ENCODE results near the gene ANKRD9.
"Not testable (repeated sequence)": the region's sequence is repeated elsewhere in the genome, so short reads cannot be mapped to it uniquely, and the experiment has no call there.

Gene ANKRD9

GRCh38 chr14:102544046-102544746, 34.6 kb upstream of the ANKRD9 start:
- no peak for TF ChIP-seq POLR2A (IDR thresholded peaks at IDR 0.05; ENCODE audit: low read depth, low read length)
- no peak for DNase-seq (ENCODE audit: insufficient read length, low spot score)
- no peak for FAIRE-seq

DNA sequence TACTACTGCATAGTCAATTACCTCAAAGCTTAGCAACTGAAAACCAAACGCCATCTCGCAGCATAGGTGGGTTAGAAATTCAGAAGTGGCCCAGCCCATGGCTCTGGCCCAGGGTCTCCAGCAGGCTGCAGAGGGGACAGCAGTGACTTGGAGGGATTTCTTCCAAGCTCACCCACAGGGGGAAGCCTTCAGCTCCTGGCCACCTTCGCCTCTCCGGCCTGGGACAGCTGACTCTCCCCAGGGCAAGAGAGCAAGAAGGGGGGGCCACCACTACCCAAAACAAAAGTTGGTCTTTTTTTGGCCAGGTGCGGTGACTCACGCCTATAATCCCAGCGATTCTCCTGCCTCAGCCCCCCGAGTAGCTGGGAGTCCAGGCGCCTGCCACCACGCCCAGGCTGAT, 32.2 kb upstream of the ANKRD9 start:
- no peak for FAIRE-seq
- no peak for TF ChIP-seq POLR2A (IDR thresholded peaks at IDR 0.05; ENCODE audit: low read depth, low read length)
- DNase-seq (ENCODE audit: insufficient read length, low spot score): no peak

- not testable (repeated sequence) for FAIRE-seq; DNase-seq (ENCODE audit: insufficient read length, low spot score)
Observed at GRCh38 chr14:102541029-102541491, 31.5 kb upstream of the ANKRD9 start.

GRCh38 chr14:102540315-102541028, 30.9 kb upstream of the ANKRD9 start:
- FAIRE-seq: no peak
- DNase-seq (ENCODE audit: insufficient read length, low spot score): no peak
- no peak for TF ChIP-seq POLR2A (IDR thresholded peaks at IDR 0.05; ENCODE audit: low read depth, low read length)

DNA sequence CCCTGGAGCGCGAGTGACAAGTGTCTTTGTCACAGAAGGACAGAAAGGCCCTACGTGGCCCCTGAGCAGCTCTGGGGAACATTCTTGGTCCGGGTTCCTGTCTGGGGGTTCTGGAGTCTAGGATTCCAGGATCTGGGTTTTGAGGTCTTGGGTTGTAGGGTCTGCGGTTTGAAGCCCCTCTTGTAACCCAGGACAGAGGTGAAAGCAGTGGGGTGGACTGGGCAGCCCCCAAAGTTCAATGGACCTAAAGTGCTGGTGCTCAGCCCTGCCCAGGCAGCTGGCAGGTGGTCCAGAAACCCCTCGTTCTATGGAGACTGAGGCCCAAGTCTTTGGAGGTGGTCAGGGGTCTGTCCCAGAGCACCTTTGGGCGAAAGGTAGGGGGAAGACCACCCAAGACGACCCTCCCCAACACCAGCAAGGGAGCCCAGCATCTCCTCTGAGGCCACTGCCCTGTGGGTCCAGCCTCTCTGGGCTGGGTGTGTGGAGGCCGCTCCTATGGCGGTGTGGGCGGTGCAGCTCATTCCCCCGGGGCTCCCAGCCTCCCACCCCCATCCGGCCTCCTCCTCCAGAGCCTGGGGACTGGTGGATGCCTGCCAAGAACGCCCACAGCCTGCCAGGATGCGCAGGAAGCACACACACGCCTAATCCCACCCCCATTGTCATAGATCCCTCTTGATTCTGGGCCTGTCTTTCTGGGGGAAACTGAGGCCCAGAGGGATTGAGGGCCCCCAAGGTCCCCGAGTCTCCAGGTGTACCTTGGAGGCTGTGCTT, 30.2 kb upstream of the ANKRD9 start:
- DNase-seq (ENCODE audit: insufficient read length, low spot score) (no peak), FAIRE-seq (no peak)
- TF ChIP-seq POLR2A (IDR thresholded peaks at IDR 0.05; ENCODE audit: low read depth, low read length): no peak

GRCh38 chr14:102538602-102539543, 29.3 kb upstream of the ANKRD9 start:
- DNase-seq (ENCODE audit: insufficient read length, low spot score) (no peak), FAIRE-seq (no peak)
- TF ChIP-seq POLR2A (IDR thresholded peaks at IDR 0.05; ENCODE audit: low read depth, low read length): no peak

DNA sequence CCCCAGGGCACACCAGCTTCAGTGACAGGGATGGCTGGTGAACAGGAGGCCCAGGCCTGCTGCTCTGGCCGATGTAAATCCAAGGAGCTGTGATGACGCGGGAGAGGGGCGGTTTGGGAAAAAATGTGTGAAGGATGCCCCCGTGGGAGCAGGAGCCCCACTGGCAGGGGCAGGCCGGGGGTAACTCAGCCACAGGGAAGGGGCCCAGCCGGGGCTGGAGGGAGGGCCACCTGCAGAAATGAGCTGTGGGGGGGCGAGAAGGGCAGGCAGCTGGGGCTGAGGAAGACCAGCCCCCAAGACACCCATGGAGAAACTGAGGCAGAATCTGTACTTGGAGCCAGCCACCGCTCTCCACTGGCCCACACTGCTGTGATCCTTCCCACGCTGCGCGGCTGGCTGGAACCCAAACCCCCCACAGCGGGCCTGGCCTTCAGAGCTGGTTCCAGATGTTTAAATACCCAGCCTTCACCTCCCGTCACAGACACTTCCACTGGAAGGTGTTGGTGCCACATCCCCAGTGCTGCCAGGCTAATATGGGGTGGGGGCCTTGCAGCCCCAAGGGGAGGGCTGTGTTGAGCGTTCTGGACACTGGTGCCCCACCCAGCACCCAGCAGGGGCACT, 28.5 kb upstream of the ANKRD9 start:
- no peak for TF ChIP-seq POLR2A (IDR thresholded peaks at IDR 0.05; ENCODE audit: low read depth, low read length)
- no peak for FAIRE-seq
- no peak for DNase-seq (ENCODE audit: insufficient read length, low spot score)

- TF ChIP-seq POLR2A (IDR thresholded peaks at IDR 0.05; ENCODE audit: low read depth, low read length): no peak
- FAIRE-seq: peak; percentile 57
- peak; percentile 37 for DNase-seq (ENCODE audit: insufficient read length, low spot score)
Observed at GRCh38 chr14:102532204-102532658, 22.7 kb upstream of the ANKRD9 start.

DNA sequence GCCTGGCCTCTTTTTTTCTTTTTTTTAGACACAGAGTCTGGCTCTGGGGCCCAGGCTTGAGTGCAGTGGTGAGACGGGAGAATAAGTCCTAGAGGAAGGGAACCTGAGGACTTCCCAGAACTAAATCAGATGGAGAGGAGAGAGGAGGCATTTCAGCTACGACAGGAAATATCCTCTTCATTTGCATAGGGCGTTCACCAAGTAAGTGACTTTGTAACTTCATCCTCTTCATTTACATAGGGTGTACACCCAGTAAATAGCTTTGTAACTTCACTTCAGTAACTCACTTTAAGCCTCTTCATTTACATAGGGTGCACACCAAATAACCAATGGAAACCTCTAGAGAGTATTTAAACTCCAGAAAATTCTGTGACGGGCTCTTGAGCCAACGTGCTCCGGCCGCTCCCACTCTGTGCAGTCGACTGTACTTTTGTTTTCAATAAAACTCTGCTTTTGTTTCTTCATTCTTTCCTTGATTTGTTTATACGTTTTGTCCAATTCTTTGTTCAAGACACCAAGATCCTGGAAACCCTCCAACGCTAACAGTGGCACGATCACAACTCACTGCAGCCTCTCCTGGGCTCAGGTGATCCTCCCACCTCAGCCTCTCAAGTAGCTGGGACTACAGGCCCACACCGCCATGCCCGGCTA, 21.4 kb upstream of the ANKRD9 start:
- FAIRE-seq: no peak
- no peak for DNase-seq (ENCODE audit: insufficient read length, low spot score)

GRCh38 chr14:102528431-102529170, 19.0 kb upstream of the ANKRD9 start:
- DNase-seq (ENCODE audit: insufficient read length, low spot score) (no peak), FAIRE-seq (no peak)
- TF ChIP-seq POLR2A (IDR thresholded peaks at IDR 0.05; ENCODE audit: low read depth, low read length): no peak

More for the DNA sequence above, 21.4 kb upstream of the ANKRD9 start:
- no peak for TF ChIP-seq POLR2A (IDR thresholded peaks at IDR 0.05; ENCODE audit: low read depth, low read length)

DNA sequence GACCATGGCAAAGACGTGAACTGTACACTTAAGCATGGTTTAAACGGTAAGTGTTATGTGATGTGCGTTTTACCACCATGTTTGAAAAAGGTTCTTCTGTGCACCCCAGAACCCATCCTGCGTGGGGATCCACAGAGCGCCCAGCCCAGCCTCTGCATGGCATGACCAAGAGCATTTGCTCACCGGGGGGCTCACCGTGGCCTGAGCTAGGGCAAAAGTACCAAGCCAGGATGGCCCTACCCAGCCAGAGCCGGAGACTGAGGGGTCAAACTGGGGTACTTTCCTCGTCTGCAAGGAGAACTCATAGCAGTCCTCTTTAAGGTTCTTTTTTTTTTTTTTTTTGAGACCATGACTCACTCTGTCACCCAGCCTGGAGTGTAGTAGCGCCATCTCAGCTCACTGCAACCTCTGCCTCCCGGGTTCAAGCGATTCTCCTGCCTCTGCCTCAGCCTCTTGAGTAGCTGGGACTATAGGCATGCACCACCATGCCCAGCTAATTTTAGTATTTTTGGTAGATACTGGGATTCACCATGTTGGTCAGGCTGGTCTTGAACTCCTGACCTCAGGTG, 16.4 kb upstream of the ANKRD9 start:
- no peak for TF ChIP-seq POLR2A (IDR thresholded peaks at IDR 0.05; ENCODE audit: low read depth, low read length)
- FAIRE-seq (no peak), DNase-seq (ENCODE audit: insufficient read length, low spot score) (no peak)
